ENCODE results near the gene ASIC2. TPM values are rescaled to one million over a fixed set of nuclear protein-coding genes. Genes with fewer than 3 reads are reported as not detected.

The ASIC2 gene
- total RNA-seq, 1 experiment from 2014 or later: not detected

DNA sequence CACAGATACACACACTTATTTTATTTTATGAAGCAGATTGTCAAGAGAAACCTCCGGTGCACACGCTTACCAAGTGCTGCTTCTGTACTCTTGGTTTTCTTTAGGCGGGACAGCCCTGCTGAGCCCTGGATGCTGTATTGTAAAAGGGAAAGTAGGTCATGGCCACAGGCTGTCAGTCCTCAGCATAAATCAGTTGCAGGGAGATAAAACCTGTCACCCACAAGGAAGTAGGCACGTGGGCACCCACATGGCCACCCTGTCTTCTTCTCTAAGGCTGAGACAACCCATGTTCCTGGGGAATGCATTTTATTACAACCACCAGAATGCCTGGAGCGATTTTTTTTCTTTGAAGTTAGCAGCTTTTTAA is 59.3 kb downstream of the ASIC2 start:
- H3K4me3 ChIP-seq (ENCODE audit: low read length): no peak overlapping the region
- no peaks in the 10 kb centered on the region for H3K9me2 ChIP-seq (replicated peaks; ENCODE audit: insufficient read depth, low read length)
- no peaks in the 10 kb centered on the region for H3K27me3 ChIP-seq (ENCODE audit: low read length)
- H3K36me3 ChIP-seq (ENCODE audit: insufficient read depth, low read length): no peaks in the 10 kb centered on the region
- H3K9ac ChIP-seq (ENCODE audit: low read length): no peak overlapping the region
- no peaks in the 10 kb centered on the region for H3K4me1 ChIP-seq (ENCODE audit: low read length)
- no peak for DNase-seq
- no peak overlapping the region for H3K27ac ChIP-seq (ENCODE audit: low read length)
- no peak overlapping the region for H2AFZ ChIP-seq (ENCODE audit: low read length)
- no peaks in the 10 kb centered on the region for H3K9me3 ChIP-seq (ENCODE audit: low read length)
- H3K79me2 ChIP-seq (ENCODE audit: low read length): no peaks in the 10 kb centered on the region
- no peaks in the 10 kb centered on the region for H4K20me1 ChIP-seq (ENCODE audit: insufficient read depth, low read depth, low read length)
- no peak overlapping the region for H3K4me2 ChIP-seq (ENCODE audit: low read depth, low read length, poor library complexity, severe bottlenecking)

DNA sequence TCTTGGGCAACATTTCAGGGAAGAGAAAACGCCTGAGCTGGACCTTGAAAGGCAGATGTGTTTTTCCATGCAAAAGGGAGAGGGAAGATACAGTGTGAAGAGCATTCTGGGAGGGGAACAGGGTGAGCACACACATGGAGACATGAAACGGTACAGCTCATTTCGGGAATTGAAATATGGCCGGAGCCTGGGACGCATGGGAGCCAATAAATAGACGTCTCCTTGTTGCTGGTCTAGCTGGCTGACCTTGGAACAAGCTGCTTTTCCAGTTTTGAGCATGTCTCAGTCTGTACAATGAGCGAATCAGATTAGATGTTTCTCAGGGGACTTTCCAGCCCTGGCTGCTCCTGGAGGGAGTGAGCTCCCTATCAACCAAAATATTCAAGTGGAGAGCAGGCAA is 63.6 kb downstream of the ASIC2 start:
- no peaks in the 10 kb centered on the region for H3K9me3 ChIP-seq (ENCODE audit: low read length)
- H3K4me1 ChIP-seq (ENCODE audit: low read length): no peaks in the 10 kb centered on the region
- no peak for DNase-seq
- H3K27ac ChIP-seq (ENCODE audit: low read length): no peak overlapping the region
- H3K9ac ChIP-seq (ENCODE audit: low read length): no peak overlapping the region
- no peak overlapping the region for H2AFZ ChIP-seq (ENCODE audit: low read length)
- no peaks in the 10 kb centered on the region for H3K36me3 ChIP-seq (ENCODE audit: insufficient read depth, low read length)
- no peaks in the 10 kb centered on the region for H3K79me2 ChIP-seq (ENCODE audit: low read length)
- H3K4me2 ChIP-seq (ENCODE audit: low read depth, low read length, poor library complexity, severe bottlenecking): no peak overlapping the region
- no peaks in the 10 kb centered on the region for H3K9me2 ChIP-seq (replicated peaks; ENCODE audit: insufficient read depth, low read length)
- H4K20me1 ChIP-seq (ENCODE audit: insufficient read depth, low read depth, low read length): no peaks in the 10 kb centered on the region
- H3K27me3 ChIP-seq (ENCODE audit: low read length): no peaks in the 10 kb centered on the region
- no peak overlapping the region for H3K4me3 ChIP-seq (ENCODE audit: low read length)

DNA sequence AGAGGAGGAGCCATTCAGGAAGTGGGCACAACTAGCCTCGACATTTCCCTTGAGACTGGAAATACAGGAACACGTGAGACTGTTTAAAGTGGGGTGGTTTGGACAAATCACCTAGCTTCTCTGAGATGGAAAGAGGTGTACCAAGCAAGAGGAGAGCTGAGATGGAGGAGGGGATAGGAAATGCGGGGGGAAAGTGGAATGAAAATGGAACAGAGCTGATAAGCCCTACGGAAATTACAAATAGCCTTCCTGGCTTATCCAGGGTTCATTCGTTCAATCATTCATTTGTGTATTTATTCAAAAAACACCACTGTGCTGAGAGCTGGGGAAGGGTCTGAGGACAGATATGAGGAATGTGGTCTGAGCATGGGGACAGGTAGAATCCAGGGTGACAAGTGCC is 64.1 kb downstream of the ASIC2 start:
- no peak overlapping the region for H3K27ac ChIP-seq (ENCODE audit: low read length)
- H3K9ac ChIP-seq (ENCODE audit: low read length): no peak overlapping the region
- no peaks in the 10 kb centered on the region for H3K27me3 ChIP-seq (ENCODE audit: low read length)
- no peaks in the 10 kb centered on the region for H3K9me3 ChIP-seq (ENCODE audit: low read length)
- no peaks in the 10 kb centered on the region for H3K36me3 ChIP-seq (ENCODE audit: insufficient read depth, low read length)
- H3K4me1 ChIP-seq (ENCODE audit: low read length): no peaks in the 10 kb centered on the region
- no peak for DNase-seq
- no peaks in the 10 kb centered on the region for H3K9me2 ChIP-seq (replicated peaks; ENCODE audit: insufficient read depth, low read length)
- no peak overlapping the region for H2AFZ ChIP-seq (ENCODE audit: low read length)
- no peak overlapping the region for H3K4me2 ChIP-seq (ENCODE audit: low read depth, low read length, poor library complexity, severe bottlenecking)
- no peak overlapping the region for H3K4me3 ChIP-seq (ENCODE audit: low read length)
- no peaks in the 10 kb centered on the region for H3K79me2 ChIP-seq (ENCODE audit: low read length)
- no peaks in the 10 kb centered on the region for H4K20me1 ChIP-seq (ENCODE audit: insufficient read depth, low read depth, low read length)

DNA sequence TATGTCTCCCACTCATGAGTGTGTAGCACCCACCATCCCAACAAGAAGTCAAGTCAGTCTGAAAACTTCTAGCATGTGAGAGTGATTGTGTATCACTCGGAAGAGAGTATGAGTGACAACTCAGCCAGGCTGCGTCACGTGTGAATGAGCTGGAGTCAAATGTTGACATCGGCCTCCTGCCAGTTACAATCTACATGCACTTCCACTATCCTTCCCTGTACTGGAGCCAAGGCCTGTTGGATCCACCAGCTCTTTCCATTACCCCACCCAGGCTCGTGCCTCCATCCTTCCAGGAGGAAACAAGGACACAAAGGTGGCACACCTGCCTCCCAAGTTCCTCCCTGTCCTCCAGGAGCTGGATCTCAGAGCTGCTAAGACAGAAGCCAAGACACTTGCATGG is 64.5 kb downstream of the ASIC2 start:
- no peak for DNase-seq
- H3K27me3 ChIP-seq (ENCODE audit: low read length): no peaks in the 10 kb centered on the region
- H4K20me1 ChIP-seq (ENCODE audit: insufficient read depth, low read depth, low read length): no peaks in the 10 kb centered on the region
- H3K4me3 ChIP-seq (ENCODE audit: low read length): no peak overlapping the region
- H3K4me1 ChIP-seq (ENCODE audit: low read length): no peaks in the 10 kb centered on the region
- H3K9me2 ChIP-seq (replicated peaks; ENCODE audit: insufficient read depth, low read length): no peaks in the 10 kb centered on the region
- no peak overlapping the region for H3K27ac ChIP-seq (ENCODE audit: low read length)
- no peaks in the 10 kb centered on the region for H3K9me3 ChIP-seq (ENCODE audit: low read length)
- H3K79me2 ChIP-seq (ENCODE audit: low read length): no peaks in the 10 kb centered on the region
- no peak overlapping the region for H3K9ac ChIP-seq (ENCODE audit: low read length)
- H2AFZ ChIP-seq (ENCODE audit: low read length): no peak overlapping the region
- no peak overlapping the region for H3K4me2 ChIP-seq (ENCODE audit: low read depth, low read length, poor library complexity, severe bottlenecking)
- H3K36me3 ChIP-seq (ENCODE audit: insufficient read depth, low read length): no peaks in the 10 kb centered on the region

DNA sequence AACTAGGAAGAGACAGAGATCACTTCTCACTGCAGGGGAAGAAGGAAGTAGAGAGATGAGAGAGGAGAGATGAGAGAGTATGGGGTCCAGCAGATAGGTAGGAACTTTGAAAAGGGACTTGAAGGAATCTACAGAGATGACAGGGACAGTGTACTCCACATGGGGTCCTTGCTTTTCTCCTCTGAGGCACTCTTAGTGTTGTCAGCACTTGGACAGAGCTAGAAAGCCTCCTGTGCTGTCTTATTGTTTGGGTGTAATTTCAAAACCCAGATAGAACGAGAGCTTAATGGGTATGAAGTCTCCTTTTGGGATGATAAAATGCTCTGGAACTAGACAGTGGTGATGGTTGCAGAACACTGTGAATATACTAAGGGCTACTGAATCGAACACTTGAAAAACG is 65.2 kb downstream of the ASIC2 start:
- H3K9me3 ChIP-seq (ENCODE audit: low read length): no peaks in the 10 kb centered on the region
- no peaks in the 10 kb centered on the region for H3K4me1 ChIP-seq (ENCODE audit: low read length)
- DNase-seq: no peak
- no peaks in the 10 kb centered on the region for H3K27me3 ChIP-seq (ENCODE audit: low read length)
- no peaks in the 10 kb centered on the region for H3K9me2 ChIP-seq (replicated peaks; ENCODE audit: insufficient read depth, low read length)
- no peaks in the 10 kb centered on the region for H3K36me3 ChIP-seq (ENCODE audit: insufficient read depth, low read length)
- no peak overlapping the region for H3K9ac ChIP-seq (ENCODE audit: low read length)
- no peak overlapping the region for H2AFZ ChIP-seq (ENCODE audit: low read length)
- no peaks in the 10 kb centered on the region for H3K79me2 ChIP-seq (ENCODE audit: low read length)
- H3K27ac ChIP-seq (ENCODE audit: low read length): no peak overlapping the region
- no peak overlapping the region for H3K4me2 ChIP-seq (ENCODE audit: low read depth, low read length, poor library complexity, severe bottlenecking)
- no peak overlapping the region for H3K4me3 ChIP-seq (ENCODE audit: low read length)
- H4K20me1 ChIP-seq (ENCODE audit: insufficient read depth, low read depth, low read length): no peaks in the 10 kb centered on the region

GRCh38 chr17:33225994-33226393 is 67.1 kb downstream of the ASIC2 start:
- no peak overlapping the region for H3K27ac ChIP-seq (ENCODE audit: low read length)
- H3K9me3 ChIP-seq (ENCODE audit: low read length): no peaks in the 10 kb centered on the region
- no peak overlapping the region for H3K4me3 ChIP-seq (ENCODE audit: low read length)
- no peak for DNase-seq
- no peaks in the 10 kb centered on the region for H3K36me3 ChIP-seq (ENCODE audit: insufficient read depth, low read length)
- no peaks in the 10 kb centered on the region for H3K27me3 ChIP-seq (ENCODE audit: low read length)
- H3K9ac ChIP-seq (ENCODE audit: low read length): no peak overlapping the region
- no peaks in the 10 kb centered on the region for H3K9me2 ChIP-seq (replicated peaks; ENCODE audit: insufficient read depth, low read length)
- no peak overlapping the region for H3K4me2 ChIP-seq (ENCODE audit: low read depth, low read length, poor library complexity, severe bottlenecking)
- H3K4me1 ChIP-seq (ENCODE audit: low read length): no peaks in the 10 kb centered on the region
- H2AFZ ChIP-seq (ENCODE audit: low read length): no peak overlapping the region
- H4K20me1 ChIP-seq (ENCODE audit: insufficient read depth, low read depth, low read length): no peaks in the 10 kb centered on the region
- H3K79me2 ChIP-seq (ENCODE audit: low read length): no peaks in the 10 kb centered on the region

DNA sequence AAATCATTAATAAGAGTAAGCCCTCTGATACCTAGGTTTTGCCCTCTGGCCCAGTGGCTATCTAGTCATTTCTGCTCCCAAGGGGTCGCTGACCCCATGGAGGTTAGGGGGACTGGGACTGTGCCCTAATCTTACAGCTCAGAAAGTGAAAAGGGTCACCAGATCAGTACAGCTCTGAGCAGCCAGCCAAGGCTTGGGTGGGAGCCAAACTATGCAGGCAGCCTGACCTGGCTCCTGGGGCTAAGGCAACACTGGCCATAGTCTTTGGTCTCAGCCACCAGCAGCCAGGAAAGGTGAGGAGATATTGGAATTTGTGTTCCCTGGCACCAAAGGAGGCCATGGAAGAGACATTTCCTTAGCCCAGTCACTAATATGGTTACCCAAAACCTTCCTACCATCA is 67.6 kb downstream of the ASIC2 start:
- H3K9me3 ChIP-seq (ENCODE audit: low read length): no peaks in the 10 kb centered on the region
- H3K4me3 ChIP-seq (ENCODE audit: low read length): no peak overlapping the region
- H3K4me1 ChIP-seq (ENCODE audit: low read length): no peaks in the 10 kb centered on the region
- H3K4me2 ChIP-seq (ENCODE audit: low read depth, low read length, poor library complexity, severe bottlenecking): no peak overlapping the region
- H2AFZ ChIP-seq (ENCODE audit: low read length): no peak overlapping the region
- no peaks in the 10 kb centered on the region for H3K9me2 ChIP-seq (replicated peaks; ENCODE audit: insufficient read depth, low read length)
- DNase-seq: no peak
- H3K27me3 ChIP-seq (ENCODE audit: low read length): no peaks in the 10 kb centered on the region
- H4K20me1 ChIP-seq (ENCODE audit: insufficient read depth, low read depth, low read length): no peaks in the 10 kb centered on the region
- no peak overlapping the region for H3K9ac ChIP-seq (ENCODE audit: low read length)
- H3K36me3 ChIP-seq (ENCODE audit: insufficient read depth, low read length): no peaks in the 10 kb centered on the region
- H3K79me2 ChIP-seq (ENCODE audit: low read length): no peaks in the 10 kb centered on the region
- H3K27ac ChIP-seq (ENCODE audit: low read length): no peak overlapping the region

DNA sequence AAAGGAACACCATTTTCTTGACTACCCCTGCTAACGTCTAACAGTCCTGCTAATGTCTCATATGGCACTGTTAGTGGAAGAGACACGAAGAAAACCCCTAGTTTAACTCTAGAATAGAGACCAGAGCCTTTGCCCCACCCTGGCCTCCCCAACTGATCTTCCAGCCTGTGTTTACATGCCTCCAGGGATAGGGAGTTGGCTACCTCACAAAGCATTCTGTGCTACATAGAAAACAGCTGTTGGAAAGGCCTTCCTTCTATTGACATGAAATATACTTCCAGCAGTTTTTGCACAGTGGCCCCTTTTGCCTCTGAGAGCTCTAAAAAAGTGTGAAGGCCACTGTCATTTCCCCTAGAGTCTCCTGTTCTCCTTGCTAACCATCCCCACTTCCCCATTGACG is 73.1 kb downstream of the ASIC2 start:
- no peak overlapping the region for H3K4me3 ChIP-seq (ENCODE audit: low read length)
- H4K20me1 ChIP-seq (ENCODE audit: insufficient read depth, low read depth, low read length): no peaks in the 10 kb centered on the region
- no peak overlapping the region for H2AFZ ChIP-seq (ENCODE audit: low read length)
- no peak overlapping the region for H3K9ac ChIP-seq (ENCODE audit: low read length)
- H3K79me2 ChIP-seq (ENCODE audit: low read length): no peaks in the 10 kb centered on the region
- no peaks in the 10 kb centered on the region for H3K4me1 ChIP-seq (ENCODE audit: low read length)
- H3K4me2 ChIP-seq (ENCODE audit: low read depth, low read length, poor library complexity, severe bottlenecking): no peak overlapping the region
- no peak overlapping the region for H3K27ac ChIP-seq (ENCODE audit: low read length)
- H3K9me3 ChIP-seq (ENCODE audit: low read length): no peaks in the 10 kb centered on the region
- no peaks in the 10 kb centered on the region for H3K36me3 ChIP-seq (ENCODE audit: insufficient read depth, low read length)
- no peaks in the 10 kb centered on the region for H3K27me3 ChIP-seq (ENCODE audit: low read length)
- DNase-seq: no peak
- no peaks in the 10 kb centered on the region for H3K9me2 ChIP-seq (replicated peaks; ENCODE audit: insufficient read depth, low read length)

All from Karpas-422 (cell line).